ENCODE measurements around the gene ZNF280A.
"Not testable (repeated sequence)": the region's sequence is repeated elsewhere in the genome, so short reads cannot be mapped to it uniquely, and the experiment has no call there.

ZNF280A gene

DNA sequence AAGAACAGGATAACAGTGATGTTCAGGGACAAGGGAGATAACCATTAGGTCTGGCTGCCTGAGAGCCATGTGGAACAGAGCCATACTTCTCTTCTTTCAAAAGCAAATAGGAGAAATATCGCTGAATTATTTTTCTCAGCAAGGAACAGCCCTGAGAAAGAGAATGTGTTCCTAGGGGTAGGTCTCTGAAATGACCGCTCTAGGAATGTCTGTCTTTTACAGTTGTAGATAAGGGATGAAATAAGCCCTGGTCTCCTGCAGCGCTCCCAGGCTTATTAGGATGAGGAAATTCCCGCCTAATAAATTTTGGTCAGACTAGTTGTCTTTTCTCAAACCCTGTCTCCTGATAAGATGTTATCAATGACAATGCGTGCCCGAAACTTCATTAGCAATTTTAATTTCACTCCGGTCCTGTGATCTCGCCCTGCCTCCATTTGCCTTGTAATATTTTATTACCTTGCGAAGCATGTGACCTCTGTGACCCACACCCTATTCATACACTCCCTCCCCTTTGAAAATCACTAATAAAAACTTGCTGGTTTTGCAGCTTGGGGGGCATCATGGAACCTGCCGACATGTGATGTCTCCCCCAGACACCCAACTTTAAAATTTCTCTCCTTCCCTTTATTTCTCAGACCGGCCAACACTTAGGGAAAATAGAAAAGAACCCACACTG lies 51.1 kb downstream of the ZNF280A start:
- DNase-seq (ENCODE audit: low spot score): not testable (repeated sequence)

DNA sequence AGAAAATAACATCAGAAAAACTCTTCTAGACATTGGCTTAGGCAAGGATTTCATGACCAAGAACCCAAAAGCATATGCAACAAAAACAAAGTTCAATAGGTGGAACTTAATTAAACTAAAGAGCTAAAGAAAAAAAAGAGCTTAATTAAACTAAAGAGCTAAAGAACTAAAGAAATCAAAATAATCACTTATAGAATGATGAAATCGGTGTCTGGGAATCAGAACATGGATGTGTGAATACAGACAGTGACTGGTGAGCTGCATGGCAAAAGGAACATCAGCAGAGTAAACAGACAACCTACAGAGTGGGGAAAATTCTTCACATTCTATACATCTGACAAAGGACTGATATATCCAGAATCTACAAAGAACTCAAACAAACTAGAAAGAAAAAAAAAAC lies 53.0 kb downstream of the ZNF280A start:
- DNase-seq (ENCODE audit: low spot score): no peak

DNA sequence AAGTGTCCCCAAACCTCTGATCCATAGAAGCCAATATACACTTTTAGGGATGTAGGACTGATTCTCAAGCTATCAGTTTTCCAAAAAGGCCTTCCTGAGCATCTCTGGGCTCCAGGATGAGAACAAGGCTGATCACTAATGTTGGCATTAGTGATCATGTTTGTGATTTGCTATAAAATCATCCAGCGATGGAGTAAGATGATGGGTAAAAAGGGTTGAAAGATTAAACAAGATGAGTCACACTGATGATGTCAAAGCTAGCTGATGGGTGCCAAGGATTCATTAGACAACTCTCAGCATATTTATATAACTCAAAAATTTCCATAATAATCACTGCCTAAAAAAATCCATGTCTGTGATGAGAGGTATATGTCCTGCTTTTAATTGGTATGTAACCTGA lies 54.3 kb downstream of the ZNF280A start:
- no peak for DNase-seq (ENCODE audit: low spot score)

DNA sequence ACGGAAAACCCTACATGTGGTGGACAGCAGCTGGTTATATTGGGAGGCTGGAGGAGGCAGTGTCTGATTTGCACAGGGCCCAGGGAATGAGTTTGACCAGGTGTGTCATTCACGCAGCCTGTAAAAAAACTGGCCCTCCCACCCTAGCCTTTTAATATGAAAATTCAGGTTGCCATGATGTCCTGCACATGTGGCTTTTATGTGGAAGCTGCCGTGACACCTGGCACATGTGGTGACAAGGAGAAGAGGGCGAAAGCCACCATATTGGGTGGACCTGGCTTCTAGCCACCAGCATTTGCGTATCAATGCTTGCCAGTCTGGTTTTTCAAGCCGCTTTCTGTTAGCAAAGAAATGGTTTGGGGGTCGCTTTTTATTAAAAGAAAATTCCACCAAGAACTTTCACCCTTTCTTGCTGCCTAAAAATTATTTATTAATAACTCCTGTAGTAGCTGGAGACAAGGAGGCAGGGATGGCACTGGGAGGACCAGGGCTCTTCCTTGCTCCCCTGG lies 54.9 kb downstream of the ZNF280A start:
- DNase-seq (ENCODE audit: low spot score): no peak

DNA sequence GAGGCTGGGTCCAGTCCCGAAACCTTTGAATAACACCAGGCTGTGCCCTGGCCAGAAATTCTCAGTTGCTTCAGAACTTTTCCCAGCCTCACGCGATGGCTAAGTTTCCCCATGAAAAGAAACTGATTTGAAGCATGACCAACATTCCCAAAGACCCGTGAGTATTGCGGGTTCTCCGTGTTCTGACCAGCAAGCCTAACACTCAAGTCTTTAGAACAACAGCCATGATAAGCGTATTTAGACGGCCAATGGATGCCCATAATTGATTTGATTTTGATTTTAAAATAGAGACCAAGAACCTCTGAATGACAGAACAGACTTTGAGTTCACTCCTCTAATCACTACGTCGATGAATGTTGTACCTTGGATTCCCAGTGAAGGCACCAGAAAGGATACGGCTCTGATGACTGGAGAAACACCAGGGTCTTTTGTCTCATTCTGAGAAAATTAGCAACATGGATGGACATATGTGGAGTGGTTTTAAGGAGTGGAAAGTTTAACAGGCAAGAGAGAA lies 55.5 kb downstream of the ZNF280A start:
- DNase-seq (ENCODE audit: low spot score): no peak

DNA sequence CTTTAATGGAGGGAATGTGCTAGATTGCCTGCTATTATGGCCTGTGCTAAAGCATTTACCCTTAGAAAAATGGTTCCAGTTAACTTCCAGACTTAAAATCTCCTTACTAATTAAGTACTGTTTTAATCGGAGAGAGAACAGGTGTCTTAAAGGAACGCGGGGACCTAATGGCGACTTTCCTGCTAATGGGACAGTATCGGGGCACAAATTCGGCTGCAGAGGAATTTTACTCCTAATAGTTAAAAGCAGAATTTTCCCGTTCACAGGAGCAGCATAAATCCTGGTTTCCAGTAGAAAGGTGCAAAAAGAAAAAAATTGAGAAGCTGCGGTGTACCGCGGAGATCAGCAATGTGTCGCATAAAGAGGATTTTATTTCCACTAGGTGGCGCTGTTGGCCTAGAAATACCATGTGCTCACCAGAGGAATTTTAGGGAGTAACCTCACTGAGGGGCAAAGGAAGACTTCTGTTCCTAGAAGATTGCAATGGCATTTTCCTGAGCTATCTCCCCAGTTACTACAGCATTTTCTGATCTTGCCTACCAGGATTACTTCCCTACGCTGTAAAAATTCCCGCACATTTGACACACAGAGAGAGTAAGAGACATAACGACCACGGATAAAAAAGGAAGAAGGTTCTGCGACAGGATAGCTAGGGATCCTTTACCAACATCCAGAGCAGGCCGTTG lies 56.1 kb downstream of the ZNF280A start:
- peak; percentile 77 for DNase-seq (ENCODE audit: low spot score)
